Erythroblast (primary cell): Measurements from ENCODE around the gene TAL1.

Source experiments
- GATA1 ChIP-seq: IDR thresholded peaks from 2 replicates; pipeline ENCODE4 v1.6.1; 2011; ENCODE audit warnings: low read depth, mild to moderate bottlenecking, control low read depth, low read length, moderate library complexity
- POLR2A ChIP-seq: IDR thresholded peaks from 2 replicates; pipeline ENCODE4 v1.6.1; 2011; ENCODE audit warnings: mild to moderate bottlenecking, low read length

GRCh38 chr1:47243910-47244309 is 11.9 kb upstream of the TAL1 start:
- no peak for TF ChIP-seq POLR2A
- no peak for TF ChIP-seq GATA1
